Midbrain (tissue), 1 donor: ENCODE results near the gene SMC1A.
"Not testable (repeated sequence)": the region's sequence is repeated elsewhere in the genome, so short reads cannot be mapped to it uniquely, and the experiment has no call there.

ENCODE experiments used
- DNase-seq: peaks from one replicate; lab custom pipeline; 2025; lab: John Stamatoyannopoulos, UW

Gene SMC1A

DNA sequence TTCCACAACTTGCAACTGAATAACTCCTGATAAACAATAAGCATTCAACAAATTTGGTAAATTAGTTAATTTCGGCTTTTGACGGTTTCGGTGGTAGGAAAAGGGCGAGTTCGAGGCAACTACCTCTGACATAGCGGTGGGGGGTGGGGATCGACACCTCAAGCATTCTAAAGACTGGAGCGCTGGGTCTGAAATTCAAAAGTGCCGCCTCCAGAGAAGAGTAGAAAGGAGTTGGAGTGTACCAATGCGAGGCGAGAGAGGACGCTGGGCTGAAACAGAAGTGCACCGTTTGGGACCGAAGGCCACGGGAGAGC, 725 bp downstream of the SMC1A start:
- no peak for DNase-seq

DNA sequence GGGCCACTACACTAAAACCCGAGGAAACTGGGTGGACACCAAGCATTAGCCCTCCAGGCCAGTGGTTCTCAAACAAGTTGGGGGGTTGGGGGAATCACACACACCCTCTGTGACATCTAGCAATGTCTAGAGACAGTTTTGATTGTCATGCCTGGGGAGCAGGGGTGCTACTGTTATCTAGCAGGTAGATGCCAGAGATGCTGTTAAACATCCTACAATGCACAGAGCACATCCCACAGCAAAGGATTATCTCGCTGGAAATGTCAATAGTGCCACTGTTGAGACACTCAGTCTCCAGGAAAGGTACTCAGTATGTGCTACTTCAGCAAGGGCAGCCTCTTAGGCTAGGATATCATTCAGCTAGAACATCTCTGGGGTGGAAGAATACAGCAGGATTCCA, 1.3 kb downstream of the SMC1A start:
- DNase-seq: no peak

DNA sequence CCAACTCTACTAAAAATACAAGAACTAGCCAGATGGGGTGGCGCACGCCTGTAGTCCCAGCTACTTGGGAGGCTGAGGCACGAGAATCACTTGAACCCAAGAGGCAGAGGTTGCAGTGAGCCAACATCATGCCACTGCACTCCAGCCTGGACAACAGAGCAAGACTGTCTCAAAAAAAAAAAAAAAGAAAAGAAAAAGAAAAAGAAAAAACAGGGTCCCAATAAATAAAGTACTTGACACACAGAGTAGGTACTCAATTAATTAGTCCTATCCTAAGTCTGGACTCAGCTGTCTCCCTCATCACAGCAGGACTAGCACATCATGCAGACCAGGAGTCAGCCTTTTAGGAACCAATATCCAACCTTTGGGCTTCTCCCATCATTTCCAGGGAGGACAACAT, 2.1 kb downstream of the SMC1A start:
- DNase-seq: not testable (repeated sequence)

DNA sequence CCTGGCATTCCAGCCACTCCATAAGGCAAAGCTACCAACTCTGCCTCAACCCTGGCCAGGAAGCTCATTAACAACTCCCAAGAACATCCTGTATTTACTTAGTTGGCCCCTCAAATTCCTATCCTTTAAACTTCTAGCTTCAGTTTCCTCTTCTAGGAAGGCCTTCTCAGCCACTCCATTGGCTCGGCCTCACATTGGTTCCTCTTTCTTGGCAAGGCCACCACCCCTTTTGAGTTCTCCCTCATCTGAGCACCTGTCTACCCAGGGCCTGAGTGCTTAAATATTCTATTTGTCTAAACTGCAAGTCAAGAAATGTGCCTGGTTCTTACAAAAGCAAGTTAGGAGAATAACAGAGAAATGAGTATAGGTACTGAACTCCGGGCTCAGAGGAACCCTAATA, 10.0 kb downstream of the SMC1A start:
- no peak for DNase-seq

DNA sequence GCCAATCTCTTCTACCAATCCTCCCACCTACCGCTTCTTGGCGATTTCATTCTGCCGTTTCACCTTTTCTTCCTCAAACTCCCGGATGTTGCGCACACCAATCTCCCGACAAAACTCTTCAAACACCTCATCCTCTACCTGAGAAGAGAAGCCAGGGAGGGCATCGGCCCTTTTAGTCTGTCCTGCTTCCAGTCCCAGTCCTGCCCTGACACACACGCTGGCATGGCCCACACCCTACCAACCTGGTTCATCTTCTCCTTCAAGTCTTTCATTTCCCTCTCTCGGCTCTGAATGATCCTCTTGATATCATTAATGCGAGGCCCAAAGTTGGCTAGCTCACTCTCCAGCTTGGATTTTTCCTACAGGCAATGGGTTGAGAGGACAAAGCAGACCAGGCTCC, 18.9 kb downstream of the SMC1A start:
- no peak for DNase-seq

DNA sequence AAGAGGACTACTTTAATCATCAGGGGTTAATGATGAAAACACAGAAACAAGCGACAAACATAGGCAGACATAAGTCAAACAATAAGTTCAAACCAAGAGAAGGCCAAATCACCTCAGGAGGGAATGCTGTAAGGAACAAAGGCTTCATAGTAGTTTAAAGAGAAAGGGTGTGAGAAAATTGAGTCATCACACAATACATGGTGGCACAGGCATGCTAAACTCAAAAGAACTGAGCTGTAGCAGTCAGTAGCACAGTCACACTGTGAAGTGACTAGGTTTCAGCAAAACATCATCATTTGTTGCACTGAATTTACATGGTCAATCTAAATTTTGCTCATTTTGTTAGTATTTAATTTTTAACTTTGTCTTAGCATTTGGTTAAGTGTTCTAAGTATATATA, 24.2 kb downstream of the SMC1A start:
- no peak for DNase-seq

DNA sequence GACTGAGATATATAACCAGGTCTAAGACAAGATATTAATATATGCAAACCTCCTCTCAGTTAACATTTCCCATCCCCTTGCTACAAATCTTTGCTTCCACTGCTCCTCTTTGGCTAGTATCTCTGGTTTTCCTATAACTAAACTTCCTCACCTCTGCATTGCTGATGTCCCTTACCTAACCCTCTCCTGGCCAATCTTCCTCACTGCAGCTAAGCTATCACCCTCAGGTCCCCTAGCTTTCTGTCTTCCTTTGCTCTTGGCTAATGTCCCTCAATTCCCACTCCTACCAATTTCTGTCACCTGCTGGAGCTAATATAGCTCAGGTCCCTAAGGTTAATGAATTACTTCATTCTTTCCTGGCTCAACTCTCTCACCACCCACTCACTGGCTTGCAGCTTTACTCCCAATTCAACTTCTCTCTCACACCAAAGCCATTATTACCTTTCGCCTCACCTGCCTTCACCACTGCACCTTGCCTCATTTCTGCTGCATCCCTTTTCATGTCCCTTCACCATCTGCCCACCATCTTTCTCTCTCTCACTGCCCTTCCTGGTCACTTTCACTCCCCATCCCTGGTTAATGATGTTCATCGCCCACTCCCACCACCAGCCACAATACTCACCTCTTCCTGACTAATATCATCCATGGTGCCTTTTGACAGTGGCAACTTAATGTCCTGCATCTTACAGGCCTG, 26.7 kb downstream of the SMC1A start:
- DNase-seq: no peak

DNA sequence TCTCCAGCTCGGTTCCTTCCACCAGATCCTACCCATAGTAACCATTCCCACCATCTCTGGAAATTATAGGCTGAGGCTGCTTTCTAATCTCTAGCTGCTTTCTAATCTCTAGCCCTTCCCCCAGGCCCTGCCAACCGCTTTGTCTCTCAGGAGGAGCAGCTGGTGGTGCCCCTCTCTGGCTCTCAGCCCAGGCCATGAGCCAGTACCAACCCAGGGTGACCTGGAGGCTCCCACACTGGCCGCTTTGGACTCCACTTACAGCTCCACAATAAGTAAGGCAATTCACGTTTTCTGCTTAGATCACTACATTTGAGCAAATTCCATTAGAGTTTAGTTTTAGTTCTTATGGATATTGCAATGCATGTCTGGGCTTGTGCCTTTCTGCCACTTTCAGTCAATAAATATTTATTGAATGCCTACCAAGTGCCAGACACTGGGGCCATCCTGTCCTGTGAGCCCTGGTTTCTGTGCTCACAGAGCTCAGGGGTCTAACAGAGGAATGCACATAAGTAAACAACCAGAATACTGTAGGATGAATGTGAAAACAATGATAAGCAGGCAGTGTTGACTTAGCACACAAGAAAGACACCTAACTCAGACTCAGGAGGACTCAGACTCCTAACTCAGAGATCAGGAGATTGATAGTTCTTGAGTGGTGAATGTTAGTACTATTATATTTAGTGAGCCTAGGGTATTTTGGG, 38.9 kb downstream of the SMC1A start:
- DNase-seq: no peak

DNA sequence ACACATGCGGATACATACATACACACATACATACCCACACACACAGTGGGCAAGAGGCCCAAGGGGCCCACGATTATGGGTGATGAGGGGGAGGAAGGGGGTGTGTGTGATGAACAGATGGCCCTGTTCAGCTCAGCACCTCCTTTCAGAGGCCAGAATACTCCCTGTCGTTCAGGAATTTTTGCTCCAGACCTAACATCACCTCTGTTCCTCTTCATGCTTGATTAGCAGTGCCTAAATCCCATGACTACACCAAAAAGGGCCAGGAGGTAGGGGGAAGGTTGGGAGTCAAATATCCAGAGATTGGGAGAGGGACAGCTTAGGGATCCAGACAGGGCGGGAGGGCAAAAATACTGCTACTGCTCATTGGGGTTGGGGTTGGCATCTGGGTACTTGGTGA, 42.7 kb downstream of the SMC1A start:
- DNase-seq: no peak

DNA sequence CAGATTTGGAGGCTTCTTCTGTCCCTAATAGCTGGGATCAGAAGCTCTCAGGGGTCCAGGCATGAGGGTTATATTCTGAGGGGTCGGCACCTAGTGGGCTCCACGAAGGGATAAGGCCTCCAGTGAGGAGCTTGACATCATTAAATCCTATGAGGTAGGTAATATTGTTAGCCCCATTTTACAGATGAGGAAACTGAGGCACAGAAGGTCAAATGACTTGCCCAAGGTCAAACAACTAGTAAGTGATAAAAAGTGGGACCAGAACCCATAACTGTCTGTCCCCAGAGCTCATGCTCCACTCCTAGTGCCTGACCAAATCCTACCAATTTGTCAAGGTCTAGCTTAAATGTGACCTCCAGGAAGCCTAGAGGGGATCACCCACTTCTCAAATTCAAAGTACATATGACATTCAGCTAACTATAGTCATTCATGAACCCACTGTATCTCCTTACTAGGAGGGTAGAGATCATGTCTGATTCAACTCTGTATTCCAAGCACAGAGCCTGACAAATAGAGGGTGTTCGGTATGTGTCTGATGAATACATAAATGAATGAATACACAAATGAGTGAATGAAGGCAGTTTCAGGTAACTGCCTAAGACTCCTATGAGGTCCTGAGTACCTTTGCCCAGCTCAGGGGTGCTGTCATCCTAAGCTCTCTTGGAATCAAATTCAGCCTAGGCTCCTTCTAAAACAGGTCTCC, 43.3 kb downstream of the SMC1A start:
- DNase-seq: no peak

DNA sequence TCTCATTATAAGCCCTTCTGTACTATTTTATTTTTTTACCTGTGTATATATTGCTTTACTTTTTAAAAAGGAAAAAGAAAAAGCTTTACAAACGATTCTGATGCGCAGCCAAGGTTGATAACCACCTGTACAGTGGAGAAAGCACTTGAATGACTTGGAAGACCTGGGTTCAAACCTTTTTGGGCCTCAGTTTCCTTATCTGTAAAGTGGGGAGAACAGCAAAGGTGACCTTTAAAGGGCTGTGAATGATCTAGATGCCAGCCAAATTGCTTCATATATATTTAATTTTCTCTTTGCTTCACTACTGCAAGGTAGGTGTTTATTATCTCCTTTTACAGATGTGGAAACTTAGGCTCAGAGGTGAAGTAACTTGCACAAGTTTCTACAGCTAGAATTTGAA, 45.0 kb downstream of the SMC1A start:
- no peak for DNase-seq

DNA sequence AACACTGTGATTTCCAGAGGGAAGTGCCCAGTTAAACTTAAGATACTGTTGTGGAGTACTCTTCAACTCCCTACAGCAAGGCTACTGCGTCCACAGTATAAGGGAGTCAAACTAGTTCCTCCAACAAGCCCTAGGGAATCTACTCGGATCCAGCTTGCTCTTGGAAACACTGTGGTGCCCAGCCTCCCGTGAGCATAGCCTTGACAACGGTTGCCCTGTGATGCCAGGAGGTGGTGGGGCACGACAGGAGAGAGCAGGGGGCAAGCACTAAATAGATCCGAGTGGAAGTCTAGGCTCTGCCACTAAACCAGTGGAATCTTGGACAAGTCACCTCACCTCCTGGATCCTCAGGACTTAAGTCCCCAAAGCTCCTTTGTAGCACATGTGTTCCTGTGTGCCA, 45.6 kb downstream of the SMC1A start:
- DNase-seq: no peak

DNA sequence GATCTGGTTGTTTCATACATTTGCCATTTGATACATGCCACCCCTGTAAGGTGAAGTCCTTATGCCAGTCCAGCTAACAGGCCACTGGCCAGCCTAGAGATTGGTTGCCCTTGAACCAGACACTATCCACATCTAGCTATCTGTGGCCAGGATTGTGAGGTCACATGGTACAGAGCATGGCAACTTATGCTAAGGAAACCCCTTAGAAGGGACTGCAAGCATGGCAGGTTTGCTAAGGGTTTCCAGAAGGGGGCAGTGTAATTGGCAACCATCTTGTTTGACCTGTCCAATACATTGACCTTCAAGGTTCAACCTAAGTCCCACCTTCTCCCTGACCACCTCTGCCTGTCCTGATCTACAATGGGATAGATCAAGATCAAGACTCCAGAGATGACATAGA, 47.5 kb downstream of the SMC1A start:
- no peak for DNase-seq

DNA sequence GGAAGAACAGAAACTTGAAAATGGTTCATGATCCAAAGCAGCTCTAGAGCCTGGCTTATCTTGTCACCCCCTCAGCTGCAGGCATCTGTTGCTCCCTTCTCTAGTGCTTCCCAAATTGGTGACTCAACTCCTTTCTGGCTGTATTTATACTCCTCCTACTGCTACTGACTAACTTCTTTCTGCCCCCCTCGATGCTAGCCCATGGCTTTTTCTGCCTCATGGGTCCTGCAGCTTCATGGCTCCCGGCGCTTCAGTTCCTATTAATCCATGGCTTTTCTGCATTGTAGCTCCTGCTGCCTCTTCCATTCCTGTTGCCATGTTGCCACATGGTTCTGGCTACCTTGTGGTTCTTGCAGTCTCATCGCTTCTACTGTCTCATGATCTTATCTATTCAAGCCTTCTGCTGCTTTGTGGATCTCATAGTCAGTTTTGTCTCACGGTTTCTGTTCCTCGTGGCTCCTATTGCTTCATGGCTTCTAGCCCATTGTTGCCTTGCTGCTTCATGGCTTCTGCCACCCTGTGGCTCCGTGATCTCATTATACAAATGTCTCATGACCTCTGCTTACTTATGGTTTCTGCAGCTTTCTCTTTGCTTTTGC, 48.1 kb downstream of the SMC1A start:
- no peak for DNase-seq

DNA sequence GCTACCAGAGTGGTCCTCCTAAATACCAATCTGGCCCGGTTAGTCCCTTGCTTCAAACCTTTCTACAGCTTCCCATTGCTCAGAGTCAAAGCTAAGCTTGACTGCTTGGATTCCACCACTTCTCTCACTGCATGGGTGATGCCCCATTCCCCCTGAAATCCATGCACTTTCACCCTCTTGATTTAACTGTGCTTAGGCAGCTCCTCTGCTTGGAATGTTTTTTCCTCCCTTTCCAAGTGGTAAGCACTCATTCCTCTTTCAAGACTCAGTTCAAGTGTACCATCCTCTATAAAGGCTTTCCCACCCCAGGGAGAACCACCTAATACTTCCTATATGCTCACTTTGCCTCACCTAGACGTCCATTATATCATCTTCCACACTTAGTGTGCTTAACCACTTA, 49.1 kb downstream of the SMC1A start:
- DNase-seq: no peak

DNA sequence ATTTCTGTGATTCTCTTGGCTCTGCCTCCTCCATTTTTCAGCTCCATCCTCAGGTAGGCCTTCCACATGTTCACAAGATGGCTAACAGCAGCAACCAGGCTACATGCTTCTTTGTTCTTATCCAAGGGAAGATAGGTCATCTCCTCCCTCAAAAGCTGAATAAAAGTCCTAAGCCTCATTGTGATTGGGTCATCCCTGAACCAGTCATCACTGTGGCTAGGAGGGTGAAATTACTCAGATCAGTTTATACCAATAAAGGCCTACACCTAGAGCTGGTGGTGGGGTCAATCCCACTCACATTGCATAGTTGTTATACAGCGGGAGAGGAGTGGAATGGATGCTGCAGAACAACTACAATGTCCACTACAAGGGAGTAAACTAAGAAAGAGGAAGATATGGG, 56.0 kb downstream of the SMC1A start:
- DNase-seq: not testable (repeated sequence)

DNA sequence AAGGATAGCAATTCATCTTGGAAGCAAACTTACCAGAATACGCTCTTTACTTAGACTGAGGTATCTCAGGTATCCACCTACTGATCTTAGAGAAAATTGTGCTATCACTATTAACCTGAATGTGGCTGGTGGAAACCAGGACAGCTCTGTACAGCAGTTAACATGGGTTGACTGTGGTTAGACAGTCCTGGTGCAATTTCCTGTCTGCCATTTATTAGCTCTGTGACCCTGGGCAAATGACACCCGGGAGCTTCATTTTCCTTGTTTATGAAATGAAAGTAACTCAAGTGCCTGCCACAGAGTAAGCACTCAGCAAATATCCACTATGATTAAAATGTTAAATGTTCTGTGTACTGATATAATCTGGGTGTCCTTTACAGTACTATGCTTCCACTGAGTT, 60.0 kb downstream of the SMC1A start:
- no peak for DNase-seq

DNA sequence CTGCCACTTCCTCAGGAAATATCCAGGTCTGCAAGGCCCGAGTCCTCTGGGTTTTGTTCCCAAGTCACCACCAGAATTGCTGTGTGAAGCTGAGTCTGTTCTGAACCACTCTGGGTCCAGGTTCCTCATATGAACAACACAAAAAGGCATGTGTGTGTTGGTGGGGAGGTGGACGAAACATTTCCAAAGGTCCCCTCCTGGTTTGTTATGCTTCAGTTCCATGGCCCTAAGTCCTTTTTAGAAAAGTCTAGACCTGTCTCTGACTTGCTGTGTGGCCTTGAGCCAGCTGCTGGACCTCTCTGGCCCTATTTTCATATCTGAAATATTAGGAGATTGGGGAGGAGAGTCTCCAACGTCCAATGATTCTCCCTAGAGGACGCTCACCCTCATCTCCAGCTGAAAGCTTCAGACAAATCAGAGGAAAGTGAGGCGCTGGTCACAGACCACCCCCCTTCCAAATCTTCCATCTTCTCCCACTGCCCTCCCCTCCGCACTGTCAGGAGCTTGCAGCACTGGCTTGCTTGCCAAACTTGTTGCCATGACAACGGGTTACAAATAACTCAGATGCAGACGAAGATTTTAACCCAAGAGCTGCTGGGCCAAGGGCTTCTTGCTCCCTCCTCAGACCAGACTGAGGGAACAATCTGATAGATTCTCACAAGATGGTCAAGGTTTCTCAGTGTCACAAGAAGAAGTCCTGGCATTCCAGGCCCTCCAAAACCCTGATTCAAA, 64.5 kb downstream of the SMC1A start:
- DNase-seq: no peak

DNA sequence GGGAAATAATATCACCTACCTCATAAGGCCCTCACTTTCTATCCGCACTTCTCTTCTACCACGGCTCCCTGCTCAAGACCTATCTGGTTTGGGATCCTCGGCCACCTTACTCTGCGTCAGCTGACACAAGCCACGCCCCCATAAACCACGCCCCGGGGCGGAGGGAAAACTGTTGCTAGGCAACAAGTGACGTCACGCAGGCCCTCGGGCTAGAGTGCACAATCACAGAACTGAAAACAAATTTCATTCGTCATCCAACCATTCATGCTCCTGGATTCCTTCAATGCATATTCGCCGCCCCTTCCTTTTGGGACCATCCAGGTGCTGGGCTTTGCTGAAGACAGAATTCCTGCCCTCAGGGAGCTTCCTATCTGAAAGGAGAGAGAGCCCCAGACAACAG, 66.3 kb downstream of the SMC1A start:
- DNase-seq: no peak

DNA sequence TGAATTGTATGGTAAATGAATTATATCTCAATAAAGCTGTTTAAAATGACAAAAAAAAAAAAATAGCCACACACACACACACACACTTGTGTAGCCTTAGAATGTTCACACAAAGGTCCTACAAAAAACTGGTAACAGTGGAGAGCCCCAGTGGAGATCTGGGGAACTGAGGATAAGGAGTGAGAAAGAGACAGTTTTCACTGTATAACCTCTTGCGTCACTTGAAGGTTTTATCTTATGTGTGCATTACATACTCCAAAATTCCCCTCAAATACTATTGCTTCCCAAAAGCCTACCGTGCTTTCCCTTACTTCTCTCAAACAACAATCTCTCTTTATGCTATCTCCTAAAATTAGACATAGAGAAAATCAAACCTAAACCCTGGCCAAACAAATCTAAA, 67.8 kb downstream of the SMC1A start:
- no peak for DNase-seq

DNA sequence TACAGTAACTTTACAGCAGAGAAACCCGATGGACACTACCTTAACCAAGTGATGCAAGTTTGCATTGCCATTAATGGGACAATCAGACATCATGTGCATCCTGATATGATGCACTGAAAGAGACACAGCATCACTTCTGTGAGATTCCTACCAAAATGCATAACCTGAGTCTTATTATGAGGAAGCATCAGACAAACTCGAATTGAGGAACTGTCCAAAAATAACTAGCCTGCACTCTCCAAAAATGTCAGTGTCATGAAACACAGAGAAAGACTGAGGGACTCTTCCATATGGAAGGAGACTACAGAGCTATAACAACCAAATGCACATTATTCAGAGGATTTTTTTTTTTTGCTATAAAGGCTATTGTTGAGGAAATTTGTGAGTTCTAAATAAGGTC, 74.5 kb downstream of the SMC1A start:
- no peak for DNase-seq

DNA sequence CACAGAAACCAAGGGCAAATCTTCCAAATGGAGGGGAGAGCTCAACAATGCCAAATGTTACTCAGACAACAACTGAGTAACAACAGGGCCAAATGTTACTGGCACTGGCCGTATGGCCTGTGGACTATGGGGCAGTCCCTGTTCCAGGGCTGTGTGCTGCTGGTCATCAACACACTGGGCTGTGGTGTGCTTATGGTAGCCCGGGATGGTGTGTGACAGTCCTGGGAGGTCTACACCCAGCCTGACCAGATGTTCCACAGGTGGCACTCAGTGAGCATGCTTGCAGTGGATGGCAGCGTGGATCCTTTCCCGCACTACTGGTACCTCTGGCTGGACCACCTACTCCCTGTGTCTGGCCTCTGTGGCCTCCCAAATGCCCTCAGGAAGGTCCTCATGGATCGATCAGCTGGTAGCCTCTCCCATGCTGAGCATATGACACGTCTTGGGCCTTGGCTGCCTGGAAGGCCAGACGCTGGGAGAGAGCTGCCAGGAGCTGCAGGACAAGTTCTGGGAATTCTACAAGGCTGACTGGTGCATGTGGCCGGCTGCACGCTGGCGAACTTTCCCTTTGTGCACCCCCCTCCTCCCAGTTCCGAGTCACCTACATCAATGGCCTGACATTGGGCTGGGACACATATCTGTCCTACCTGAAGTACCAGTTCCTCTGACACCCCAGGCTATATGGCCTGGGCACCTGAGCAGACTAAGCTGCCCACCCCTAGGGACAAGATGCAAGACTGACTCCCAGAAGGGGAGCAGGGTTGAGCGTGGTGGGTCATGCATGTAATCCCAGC, 81.4 kb downstream of the SMC1A start:
- DNase-seq: no peak
